ENCODE results near the gene SCP2. TPM values are rescaled to one million over a fixed set of nuclear protein-coding genes. Genes with fewer than 3 reads are reported as not detected.

Gene SCP2
- total RNA-seq, 1 donor from 2014 or later: 92.8 TPM

- DNase-seq: peak; percentile 54
Observed at GRCh38 chr1:53043271-53043670, 116.2 kb downstream of the SCP2 start.

GRCh38 chr1:53044926-53045325 lies 117.8 kb downstream of the SCP2 start:
- no peak for DNase-seq

GRCh38 chr1:53046930-53047329 lies 119.9 kb downstream of the SCP2 start:
- peak; percentile 16 for DNase-seq

- DNase-seq: no peak
Observed at GRCh38 chr1:53047737-53048736, 121.0 kb downstream of the SCP2 start.

- peak; percentile 78 for DNase-seq
Observed at GRCh38 chr1:53048960-53049573, 122.0 kb downstream of the SCP2 start.

- DNase-seq: no peak
Observed at GRCh38 chr1:53049574-53049967, 122.5 kb downstream of the SCP2 start.

- DNase-seq: no peak
Observed at GRCh38 chr1:53050310-53050709, 123.2 kb downstream of the SCP2 start.

GRCh38 chr1:53051676-53052075 lies 124.6 kb downstream of the SCP2 start:
- DNase-seq: no peak

GRCh38 chr1:53057127-53057526 lies 130.1 kb downstream of the SCP2 start:
- DNase-seq: no peak

- DNase-seq: no peak
Observed at GRCh38 chr1:53060579-53060978, 133.5 kb downstream of the SCP2 start.

GRCh38 chr1:53061123-53061858 lies 134.2 kb downstream of the SCP2 start:
- peak; percentile 59 for DNase-seq

GRCh38 chr1:53061859-53062707 lies 135.0 kb downstream of the SCP2 start, which contains the start of gene PODN:
Gene PODN (plus strand): TSS chr1:53062213. CDS start chr1:53069856, 7,643 bp downstream.
- DNase-seq: peak; percentile 58

- DNase-seq: peak; percentile 61
Observed at GRCh38 chr1:53062708-53063591, 135.9 kb downstream of the SCP2 start.

GRCh38 chr1:53063744-53064515 lies 136.9 kb downstream of the SCP2 start:
- peak; percentile 26 for DNase-seq

- no peak for DNase-seq
Observed at GRCh38 chr1:53065391-53065790, 138.3 kb downstream of the SCP2 start.

GRCh38 chr1:53066488-53066887 lies 139.4 kb downstream of the SCP2 start:
- peak; percentile 62 for DNase-seq

- DNase-seq: no peak
Observed at GRCh38 chr1:53066891-53067738, 140.0 kb downstream of the SCP2 start.

- no peak for DNase-seq
Observed at GRCh38 chr1:53067886-53068285, 140.8 kb downstream of the SCP2 start.

Measured in tongue (tissue), 2 donors.